Measurements from ENCODE around the gene TAF10.

The TAF10 gene

GRCh38 chr11:6627762-6628241 is 15.8 kb upstream of the TAF10 start:
- TF ChIP-seq CTCF (IDR thresholded peaks at IDR 0.05; ENCODE audit: insufficient read depth, low read length) (no peak), REST (IDR thresholded peaks at IDR 0.05; ENCODE audit: insufficient replicate concordance, low read depth) (no peak), POLR2AphosphoS5 (IDR thresholded peaks at IDR 0.05; ENCODE audit: low read depth) (no peak), GABPA (IDR thresholded peaks at IDR 0.05; ENCODE audit: low read depth) (no peak), SPI1 (IDR thresholded peaks at IDR 0.05; ENCODE audit: borderline replicate concordance, low read depth) (no peak)
- H3K4me3 ChIP-seq (replicated peaks; ENCODE audit: insufficient read depth, low read length): no peak overlapping the region
- no peak for DNase-seq (ENCODE audit: low read depth in 1 of 2, low spot score in 1 of 2)
- H3K27me3 ChIP-seq (ENCODE audit: insufficient read depth, poor library complexity, severe bottlenecking): no peaks in the 10 kb centered on the region
- H3K27ac ChIP-seq (replicated peaks): no peak overlapping the region

- no peak for TF ChIP-seq GABPA (IDR thresholded peaks at IDR 0.05; ENCODE audit: low read depth)
- no peak for TF ChIP-seq SPI1 (IDR thresholded peaks at IDR 0.05; ENCODE audit: borderline replicate concordance, low read depth)
- TF ChIP-seq REST (IDR thresholded peaks at IDR 0.05; ENCODE audit: insufficient replicate concordance, low read depth): no peak
- DNase-seq (ENCODE audit: low read depth in 1 of 2, low spot score in 1 of 2): no peak
- no peak overlapping the region for H3K27ac ChIP-seq (replicated peaks)
These were observed 15.2 kb upstream of the TAF10 start for GRCh38 chr11:6626971-6627761.

GRCh38 chr11:6625832-6626420 is 13.9 kb upstream of the TAF10 start:
- Histone ChIP-seq H3K4me3 (replicated peaks; ENCODE audit: insufficient read depth, low read length) (no peak overlapping the region), H3K27me3 (ENCODE audit: insufficient read depth, poor library complexity, severe bottlenecking) (no peaks in the 10 kb centered on the region), H3K27ac (replicated peaks) (no peak overlapping the region)
- no peak for DNase-seq (ENCODE audit: low read depth in 1 of 2, low spot score in 1 of 2)
- TF ChIP-seq REST (IDR thresholded peaks at IDR 0.05; ENCODE audit: insufficient replicate concordance, low read depth) (no peak), GABPA (IDR thresholded peaks at IDR 0.05; ENCODE audit: low read depth) (no peak), SPI1 (IDR thresholded peaks at IDR 0.05; ENCODE audit: borderline replicate concordance, low read depth) (no peak), POLR2AphosphoS5 (IDR thresholded peaks at IDR 0.05; ENCODE audit: low read depth) (no peak), CTCF (IDR thresholded peaks at IDR 0.05; ENCODE audit: insufficient read depth, low read length) (no peak)

More at GRCh38 chr11:6626971-6627761, 15.2 kb upstream of the TAF10 start:
- H3K4me3 ChIP-seq (replicated peaks; ENCODE audit: insufficient read depth, low read length): no peak overlapping the region
- no peaks in the 10 kb centered on the region for H3K27me3 ChIP-seq (ENCODE audit: insufficient read depth, poor library complexity, severe bottlenecking)
